Activated B cell treated with CpG ODN at 0.5 μM for 24 hours (primary cell): ENCODE measurements around the gene HHIPL1. TPM values are rescaled to one million over a fixed set of nuclear protein-coding genes. Genes with fewer than 3 reads are reported as not detected.
A peak's percentile ranks its signal among the peaks of the same experiment; 100 is the strongest.

Experiments
- ATAC-seq: fragments of 200-7000 bp; cut with Tn5 transposase; one replicate; pipeline ENCODE4 v1.10.0; 2021; ENCODE audit warnings: low read depth, mild to moderate bottlenecking, moderate library complexity
- CTCF ChIA-PET: fragments of 350-600 bp; sonication (Branson Sonifier 250); formaldehyde crosslinking; loops from one replicate; lab custom pipeline; 2021; ENCODE audit warnings: antibody characterized with exemption; lab: Charles Lee
- POLR2A ChIA-PET: fragments of 350-600 bp; sonication (Branson Sonifier 250); formaldehyde crosslinking; loops from one replicate; lab custom pipeline; 2021; ENCODE audit warnings: antibody characterized with exemption; lab: Charles Lee
- DNase-seq: peaks from one replicate; pipeline ENCODE4 v3.0.0; 2022
- H3K27ac Mint-ChIP-seq: one replicate; pipeline ENCODE4 v1.8.0; 2020; ENCODE audit warnings: mixed read lengths
- H3K27me3 Mint-ChIP-seq: one replicate; pipeline ENCODE4 v1.8.0; 2021; ENCODE audit warnings: mixed read lengths
- H3K36me3 Mint-ChIP-seq: one replicate; pipeline ENCODE4 v1.8.0; 2021; ENCODE audit warnings: low read depth, mixed read lengths
- H3K4me1 Mint-ChIP-seq: one replicate; pipeline ENCODE4 v1.8.0; 2021; ENCODE audit warnings: mixed read lengths
- H3K4me3 Mint-ChIP-seq: one replicate; pipeline ENCODE4 v1.8.0; 2020; ENCODE audit warnings: mild to moderate bottlenecking, mixed read lengths
- H3K9me3 Mint-ChIP-seq: one replicate; pipeline ENCODE4 v1.8.0; 2020; ENCODE audit warnings: mixed read lengths
- CTCF ChIP-seq: fragments of 200-600 bp; IDR thresholded peaks from one replicate; pipeline ENCODE4 v1.8.0; 2022; ENCODE audit warnings: antibody characterized with exemption, mild to moderate bottlenecking
- intact Hi-C: fragments of 100-400 bp; cut with micrococcal nuclease; formaldehyde crosslinking; loops from one replicate; pipeline ENCODE4 v1.15.1; 2024
- total RNA-seq: library from RNA; stranded (reverse); gene quantifications from 2 replicates; pipeline ENCODE4 v1.2.3, GENCODE V29; 2022

HHIPL1 gene
- total RNA-seq, 1 donor from 2014 or later = not detected

GRCh38 chr14:99602788-99603415 lies 42.0 kb upstream of the HHIPL1 start:
- peak overlapping the region; percentile 60 for H3K4me3 Mint-ChIP-seq
- ChIA-PET CTCF (no interaction called here), POLR2A (interaction anchor here (3.2 kb wide), 1 partner anchor 122 kb away, joined by 27 read pairs; the partner anchor contains the start of genes CCNK and SETD3)
- no peaks in the 10 kb centered on the region for H3K36me3 Mint-ChIP-seq
- no peak for DNase-seq
- no peaks in the 10 kb centered on the region for H3K9me3 Mint-ChIP-seq
- no peak for ATAC-seq
- peaks cover 9% of the 10 kb centered on the region for H3K4me1 Mint-ChIP-seq
- TF ChIP-seq CTCF = no peak
- no peaks in the 10 kb centered on the region for H3K27me3 Mint-ChIP-seq
- intact Hi-C loops = loop anchor here (5.0 to 10.0 kb wide), 4 partner anchors 464 to 772 kb away; partner anchors contain the start of genes EVL, SLC25A29, WDR25 and YY1
- H3K27ac Mint-ChIP-seq = no peak overlapping the region

DNA sequence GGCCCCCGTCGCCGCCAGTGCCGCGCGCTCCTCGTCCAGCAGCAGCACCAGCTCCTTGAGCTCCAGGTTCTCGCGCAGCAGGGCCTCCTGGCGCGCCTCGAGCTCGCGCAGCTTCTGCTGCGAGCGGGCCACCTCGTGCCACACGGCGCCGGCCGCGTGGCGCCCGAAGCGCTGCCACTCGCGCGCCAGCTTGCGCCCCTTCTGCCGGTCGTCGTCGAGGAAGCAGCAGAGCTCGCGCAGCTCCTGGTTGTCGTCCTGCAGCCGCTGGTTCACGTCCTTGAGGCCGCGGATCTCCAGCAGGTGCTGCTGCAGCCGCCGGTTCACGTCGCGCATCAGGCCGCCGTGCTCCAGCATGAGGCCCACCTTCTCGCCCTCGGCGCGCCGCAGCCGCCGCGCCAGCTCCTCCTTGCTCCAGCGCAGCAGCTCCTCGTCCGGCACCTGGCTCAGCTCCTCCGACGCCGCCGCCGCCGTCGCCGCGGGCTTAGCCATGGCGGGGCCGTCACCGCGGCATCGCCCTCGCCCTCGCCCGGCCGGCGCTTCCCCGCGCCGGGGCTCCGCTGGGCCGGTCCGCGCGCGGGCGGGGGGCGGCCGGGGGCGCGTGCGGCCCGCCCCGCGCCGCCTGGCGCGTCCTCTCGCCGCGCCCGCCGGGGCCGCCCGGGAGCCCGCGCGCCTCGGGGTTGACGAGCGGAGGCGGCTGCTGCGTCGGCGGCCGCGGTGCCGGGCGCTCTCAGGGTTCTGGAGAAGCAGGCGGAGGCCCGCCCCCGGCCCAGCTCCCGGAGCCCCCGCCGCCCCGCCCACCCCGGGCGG lies 41.3 kb upstream of the HHIPL1 start, which contains the start of gene CCDC85C:
CCDC85C (minus strand) TSS at position 737 of the 807 bp plus-strand sequence; CDS start at position 489, 248 bp downstream.
- intact Hi-C loops = loop anchor here (1.0 to 10.0 kb wide), 7 partner anchors 81 to 771 kb away; partner anchors contain the start of genes CCNK, CYP46A1, EVL and SLC25A29
- ATAC-seq (no peak), DNase-seq (peak; percentile 54)
- no peaks in the 10 kb centered on the region for H3K36me3 Mint-ChIP-seq
- TF ChIP-seq CTCF = no peak
- peak within 1 kb of the TSS; percentile 88 for H3K4me3 Mint-ChIP-seq
- H3K9me3 Mint-ChIP-seq = no peaks in the 10 kb centered on the region
- ChIA-PET POLR2A (interaction anchor here (0.9 to 3.2 kb wide), 3 partner anchors 15 to 122 kb away, joined by 4 to 27 read pairs (median 7); partner anchors contain the start of genes CCNK, CYP46A1 and SETD3), CTCF (no interaction called here)
- H3K27ac Mint-ChIP-seq = peak within 1 kb of the TSS; percentile 71
- no peaks in the 10 kb centered on the region for H3K27me3 Mint-ChIP-seq
- H3K4me1 Mint-ChIP-seq = peaks cover 9% of the 10 kb centered on the region

- Mint-ChIP-seq H3K27ac (peak overlapping the region; percentile 71), H3K36me3 (no peaks in the 10 kb centered on the region), H3K4me1 (peaks cover 9% of the 10 kb centered on the region), H3K27me3 (no peaks in the 10 kb centered on the region), H3K9me3 (no peaks in the 10 kb centered on the region), H3K4me3 (peak overlapping the region; percentile 88)
- no peak for TF ChIP-seq CTCF
- ChIA-PET CTCF (interaction anchor here (1.4 kb wide), 1 partner anchor 123 kb away, joined by 5 read pairs; the partner anchor contains the start of genes CCNK and SETD3), POLR2A (interaction anchor here (0.9 to 3.2 kb wide), 3 partner anchors 14 to 123 kb away, joined by 4 to 27 read pairs (median 7); partner anchors contain the start of genes CCNK, CYP46A1 and SETD3)
- intact Hi-C loops = loop anchor here (1.0 to 10.0 kb wide), 7 partner anchors 80 to 770 kb away; partner anchors contain the start of genes CCNK, CYP46A1, EVL and SLC25A29
- DNase-seq = peak; percentile 96
- ATAC-seq = peak; percentile 94
These were observed 40.6 kb upstream of the HHIPL1 start for GRCh38 chr14:99604278-99604765.

- peak; percentile 48 for DNase-seq
- H3K9me3 Mint-ChIP-seq = no peaks in the 10 kb centered on the region
- intact Hi-C loops = loop anchor here (1.0 to 10.0 kb wide), 7 partner anchors 79 to 770 kb away; partner anchors contain the start of genes CCNK, CYP46A1, EVL and SLC25A29
- ATAC-seq = peak; percentile 15
- H3K4me1 Mint-ChIP-seq = peaks cover 9% of the 10 kb centered on the region
- H3K4me3 Mint-ChIP-seq = peak overlapping the region; percentile 88
- TF ChIP-seq CTCF = no peak
- no peaks in the 10 kb centered on the region for H3K36me3 Mint-ChIP-seq
- H3K27me3 Mint-ChIP-seq = no peaks in the 10 kb centered on the region
- H3K27ac Mint-ChIP-seq = peak overlapping the region; percentile 71
- ChIA-PET CTCF (interaction anchor here (1.4 kb wide), 1 partner anchor 124 kb away, joined by 5 read pairs; the partner anchor contains the start of genes CCNK and SETD3), POLR2A (interaction anchor here (0.9 to 3.2 kb wide), 4 partner anchors 9 to 124 kb away, joined by 3 to 27 read pairs (median 6); partner anchors contain the start of genes CCNK, CYP46A1 and SETD3)
These were observed 40.1 kb upstream of the HHIPL1 start for GRCh38 chr14:99604766-99605298.
